Kidney (tissue), 22 donors: ENCODE results near the gene PPOX. TPM values are rescaled to one million over a fixed set of nuclear protein-coding genes. Genes with fewer than 3 reads are reported as not detected.

ENCODE experiments used
- DNase-seq, 5 donors: peaks; one replicate each; pipeline ENCODE4 v3.0.0-alpha.2; 2013 to 2020
- FAIRE-seq: peaks from 2 replicates; lab custom pipeline; 2012; peaks lifted over from hg19 to GRCh38; lab: Jason Lieb, UNC
- H3K27ac ChIP-seq, 2 donors: one replicate each; pipeline ENCODE4 v1.7.0; 2013; ENCODE audit warnings: low read depth in 2 of 2, low read length in 2 of 2, inconsistent platforms in 1 of 2
- H3K27me3 ChIP-seq: one replicate; pipeline ENCODE4 v1.7.1; 2013; ENCODE audit warnings: low read length, inconsistent platforms; ENCODE audit not compliant: control insufficient read depth, insufficient read depth
- H3K36me3 ChIP-seq, 3 donors: one replicate each; pipeline versions ENCODE4 v1.7.0 to v1.7.1; 2013; ENCODE audit warnings: low read length in 3 of 3, control low read depth in 1 of 3, inconsistent platforms in 1 of 3; ENCODE audit not compliant: insufficient read depth in 3 of 3, control insufficient read depth in 2 of 3
- H3K4me1 ChIP-seq, 3 donors: one replicate each; pipeline versions ENCODE4 v1.7.0 to v1.7.1; 2013; ENCODE audit warnings: low read length in 3 of 3, inconsistent platforms in 1 of 3, low read depth in 1 of 3; ENCODE audit not compliant: control insufficient read depth in 2 of 3, insufficient read depth in 2 of 3
- H3K4me3 ChIP-seq, 3 donors: one replicate each; pipeline versions ENCODE4 v1.7.0 to v1.8.1; 2013; ENCODE audit warnings: low read length in 3 of 3, control low read depth in 1 of 3, inconsistent platforms in 1 of 3
- H3K9ac ChIP-seq, 3 donors: one replicate each; pipeline versions ENCODE4 v1.7.0 to v1.7.1; 2013; ENCODE audit warnings: low read length in 3 of 3, control low read depth in 1 of 3, inconsistent platforms in 1 of 3
- H3K9me3 ChIP-seq, 3 donors: one replicate each; pipeline versions ENCODE4 v1.7.0 to v1.7.1; 2013; ENCODE audit warnings: low read length in 3 of 3, control low read depth in 1 of 3, inconsistent platforms in 1 of 3; ENCODE audit not compliant: control insufficient read depth in 2 of 3, insufficient read depth in 1 of 3
- CTCF ChIP-seq: IDR thresholded peaks from 3 replicates; pipeline ENCODE4 v1.5.1; 2012; ENCODE audit warnings: mild to moderate bottlenecking, moderate library complexity, borderline replicate concordance; ENCODE audit not compliant: insufficient read depth; ENCODE audit errors: extremely low read depth
- intact Hi-C: fragments of 100-400 bp; cut with DNase I; formaldehyde crosslinking; loops from one replicate; pipeline ENCODE4 v1.11.1; 2022
- long read RNA-seq, 10 donors: library from polyadenylated mRNA in 1 of 10; unstranded in 1 of 10; transcript quantifications; one replicate each; pipeline ENCODE4 v2.0.0 and lab custom pipeline, GENCODE V29; 2021 to 2026
- polyA plus RNA-seq: library from polyadenylated mRNA; stranded (reverse); fragments of 350-450 nt; fragmentation: Illumina TruSeq; extraction: RNeasy Lipid Tissue Mini Kit (QIAGEN cat#74804); gene quantifications from one replicate; pipeline ENCODE4 v1.2.3, GENCODE V29; 2014; ENCODE audit warnings: low read depth, low replicate concordance; ENCODE audit not compliant: insufficient read depth
- total RNA-seq: library from RNA; stranded (reverse); fragmentation: NEBNext Ultra II Directional; extraction: Animal tissue kit (Norgen Biotek cat#: 25700); gene quantifications from one replicate; pipeline ENCODE4 v1.2.1, GENCODE V29; 2021
- donor health status: control.
- donor health status: control.
- donor health status: control.
- donor health status: control.
- donor health status: control.
- donor health status: DM: yes; HTN: yes; CAD: no.
- donor health status: Normal renal cell carcinoma (clear cell type).

The PPOX gene
- 23.6 TPM for total RNA-seq
- polyA plus RNA-seq, result 29.4 TPM
- long read RNA-seq, donor 1, partial matches to known transcripts, result 5 of 13 reads
- long read RNA-seq, donor 1, other reads (novel, unspliced or antisense), result 0 of 13 reads
- long read RNA-seq, donor 2, transcript PPOX-202 (13 exons, 1,740 nt), result major isoform, 5 of 27 reads
- long read RNA-seq, donor 2, partial matches to known transcripts, result 21 of 27 reads
- long read RNA-seq, donor 2, other reads (novel, unspliced or antisense), result 0 of 27 reads
- long read RNA-seq, donor 3, partial matches to known transcripts, result 17 of 21 reads
- long read RNA-seq, donor 3, other reads (novel, unspliced or antisense), result 0 of 21 reads
- long read RNA-seq, donor 4, partial matches to known transcripts, result 20 of 21 reads
- long read RNA-seq, donor 4, other reads (novel, unspliced or antisense), result 0 of 21 reads
- long read RNA-seq, donor 5, result 0 reads
- long read RNA-seq, donor 6, partial matches to known transcripts, result 7 of 16 reads
- long read RNA-seq, donor 6, other reads (novel, unspliced or antisense), result 6 of 16 reads
- long read RNA-seq, donor 7, partial matches to known transcripts, result 0 of 16 reads
- long read RNA-seq, donor 7, other reads (novel, unspliced or antisense), result 13 of 16 reads
- long read RNA-seq, donor 8, partial matches to known transcripts, result 7 of 8 reads
- long read RNA-seq, donor 8, other reads (novel, unspliced or antisense), result 0 of 8 reads
- long read RNA-seq, donor 9, partial matches to known transcripts, result 0 of 1 reads
- long read RNA-seq, donor 9, other reads (novel, unspliced or antisense), result 0 of 1 reads
- long read RNA-seq, donor 10, partial matches to known transcripts, result 15 of 23 reads
- long read RNA-seq, donor 10, other reads (novel, unspliced or antisense), result 0 of 23 reads

DNA sequence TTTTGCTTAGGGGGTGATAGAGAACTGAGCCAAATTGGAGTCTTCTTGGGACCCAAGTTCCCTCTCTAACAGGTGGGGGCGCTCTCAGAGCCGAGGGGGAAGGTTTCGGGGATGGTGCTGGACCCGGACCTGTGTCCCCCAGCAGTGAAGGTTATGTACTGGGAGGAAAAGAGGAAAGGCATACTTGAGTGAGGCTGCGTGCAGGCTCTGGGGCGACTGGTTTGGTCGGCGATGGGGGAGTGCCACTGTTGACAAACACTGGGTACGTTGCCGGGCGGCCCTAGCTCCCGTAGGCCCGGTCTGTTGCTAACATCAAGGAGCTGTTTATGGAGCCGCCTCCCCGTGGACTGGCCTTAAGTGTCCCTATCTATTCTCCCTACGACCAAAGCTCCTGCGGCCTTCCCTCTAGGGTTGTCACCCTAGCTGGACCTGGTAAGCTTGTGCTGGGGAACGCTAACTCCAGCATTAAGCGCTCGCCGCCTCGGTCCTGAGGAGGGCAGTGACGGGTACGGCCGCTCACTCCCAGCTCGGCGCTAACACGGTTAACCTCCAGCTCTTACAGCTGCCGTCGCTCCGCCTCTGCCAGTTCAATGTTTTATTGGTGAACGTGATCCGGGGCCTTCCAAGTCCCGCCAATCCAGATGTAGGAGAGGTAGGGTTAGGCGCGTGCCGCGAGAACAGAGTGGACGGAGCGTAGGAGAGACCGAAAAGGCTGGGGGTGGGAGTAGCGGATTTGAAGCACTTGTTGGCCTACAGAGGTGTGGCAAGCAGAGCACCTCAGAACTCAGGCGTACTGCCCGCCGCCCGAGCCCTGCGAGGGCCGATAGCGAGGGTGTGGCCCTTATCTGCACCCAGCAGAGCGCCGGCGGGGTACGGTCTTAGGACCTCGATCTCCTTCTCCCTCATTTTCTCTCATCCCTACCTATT is at the start of gene PPOX:
TSS of gene PPOX (plus strand) at position 685 of the 927 bp plus-strand sequence. CDS start 422 bp downstream, outside the sequence.
- peaks cover 0 to 11% (median 0%) of the 10 kb centered on the region in 3 donors for H3K4me1 ChIP-seq
- H3K36me3 ChIP-seq, result peaks cover 6 to 30% (median 9%) of the 10 kb centered on the region in 3 donors
- peak; percentile 14 for TF ChIP-seq CTCF
- peak within 1 kb of the TSS; percentile 69 to 92 for H3K27ac ChIP-seq
- peak within 1 kb of the TSS; percentile 88 to 94 (median 91) for H3K4me3 ChIP-seq
- no peaks in the 10 kb centered on the region for H3K9me3 ChIP-seq
- H3K27me3 ChIP-seq, result no peaks in the 10 kb centered on the region
- peak within 1 kb of the TSS; percentile 77 to 91 (median 90) for H3K9ac ChIP-seq
- intact Hi-C loops, result no loop called here
- peak; percentile 92 for FAIRE-seq
- DNase-seq, result peak; percentile 97 to 99 (median 98)

GRCh38 chr1:161117759-161118581 is 48.3 kb upstream of the PPOX start, which contains the start of the genes NIT1 and PFDN2:
TSS of gene NIT1 (plus strand) at chr1:161118105. CDS start at chr1:161118177, 72 bp downstream.
TSS of gene PFDN2 (minus strand) at chr1:161118037. CDS start at chr1:161118026, 11 bp downstream.
- FAIRE-seq (no peak), DNase-seq (peak; percentile 91 to 96 (median 95))
- TF ChIP-seq CTCF, result peak; percentile 10
- intact Hi-C loops, result no loop called here
- Histone ChIP-seq H3K36me3 (peaks cover 3 to 27% (median 21%) of the 10 kb centered on the region in 3 donors), H3K4me3 (peak within 1 kb of the TSS; percentile 90 to 100 (median 99)), H3K4me1 (peaks cover 4 to 36% (median 30%) of the 10 kb centered on the region in 3 donors), H3K9ac (peak within 1 kb of the TSS; percentile 67 to 99 (median 98)), H3K27me3 (no peaks in the 10 kb centered on the region), H3K9me3 (no peaks in the 10 kb centered on the region), H3K27ac (peak within 1 kb of the TSS; percentile 95 to 98)
